Endometrium (tissue), 2 donors: ENCODE data around the gene EPYC.

Experiments
- FAIRE-seq: peaks from 2 replicates; lab custom pipeline; 2012; peaks lifted over from hg19 to GRCh38; lab: Jason Lieb, UNC
- donor health status: control.
- donor health status: control.

EPYC gene

GRCh38 chr12:90954921-90955320 is 49.9 kb downstream of the EPYC start, which contains the start of gene CCER1:
Gene CCER1 (minus strand): TSS chr12:90955176. CDS start chr12:90954742, 434 bp downstream.
- FAIRE-seq: no peak

- FAIRE-seq: no peak
Observed at GRCh38 chr12:90954428-90954827, 50.3 kb downstream of the EPYC start.

- no peak for FAIRE-seq
Observed at GRCh38 chr12:90953956-90954421, 50.8 kb downstream of the EPYC start.

- no peak for FAIRE-seq
Observed at GRCh38 chr12:90951432-90952105, 53.2 kb downstream of the EPYC start.

- no peak for FAIRE-seq
Observed at GRCh38 chr12:90947869-90948268, 56.9 kb downstream of the EPYC start.

GRCh38 chr12:90945070-90945649 is 59.6 kb downstream of the EPYC start:
- peak; percentile 94 for FAIRE-seq

- FAIRE-seq: no peak
Observed at GRCh38 chr12:90943255-90943654, 61.5 kb downstream of the EPYC start.

- FAIRE-seq: peak; percentile 54
Observed at GRCh38 chr12:90940872-90941499, 63.8 kb downstream of the EPYC start.

- no peak for FAIRE-seq
Observed at GRCh38 chr12:90939382-90939781, 65.4 kb downstream of the EPYC start.

GRCh38 chr12:90938451-90938850 is 66.3 kb downstream of the EPYC start:
- FAIRE-seq: no peak

- no peak for FAIRE-seq
Observed at GRCh38 chr12:90937651-90938050, 67.1 kb downstream of the EPYC start.

- FAIRE-seq: no peak
Observed at GRCh38 chr12:90936230-90937005, 68.4 kb downstream of the EPYC start.

- FAIRE-seq: no peak
Observed at GRCh38 chr12:90925562-90925961, 79.2 kb downstream of the EPYC start.

- FAIRE-seq: no peak
Observed at GRCh38 chr12:90924406-90924805, 80.4 kb downstream of the EPYC start.

GRCh38 chr12:90922145-90922627 is 82.6 kb downstream of the EPYC start:
- peak; percentile 88 for FAIRE-seq

- FAIRE-seq: no peak
Observed at GRCh38 chr12:90921536-90921935, 83.2 kb downstream of the EPYC start.

GRCh38 chr12:90920222-90920621 is 84.5 kb downstream of the EPYC start:
- no peak for FAIRE-seq

GRCh38 chr12:90917431-90917830 is 87.3 kb downstream of the EPYC start:
- no peak for FAIRE-seq

- FAIRE-seq: peak; percentile 74
Observed at GRCh38 chr12:90916516-90916915, 88.3 kb downstream of the EPYC start.

GRCh38 chr12:90915353-90915752 is 89.4 kb downstream of the EPYC start:
- FAIRE-seq: no peak
